GM21786 (cell line): ENCODE data around the gene SMIM35.

ENCODE experiments used
- ATAC-seq: cut with Tn5 transposase; IDR thresholded peaks from one replicate; pipeline ENCODE4 v1.9.1; 2021; ENCODE audit not compliant: unreplicated experiment

SMIM35 gene

GRCh38 chr11:118111019-118111743, 24.4 kb upstream of the SMIM35 start:
- ATAC-seq = no peak

GRCh38 chr11:118109231-118109630, 22.5 kb upstream of the SMIM35 start:
- no peak for ATAC-seq

- no peak for ATAC-seq
These were observed 21.8 kb upstream of the SMIM35 start for GRCh38 chr11:118108513-118108912.

- no peak for ATAC-seq
These were observed 20.1 kb upstream of the SMIM35 start for GRCh38 chr11:118106789-118107335.

GRCh38 chr11:118105657-118106305, 19.0 kb upstream of the SMIM35 start:
- no peak for ATAC-seq

GRCh38 chr11:118104491-118104890, 17.7 kb upstream of the SMIM35 start:
- ATAC-seq = no peak

GRCh38 chr11:118102721-118103261, 16.0 kb upstream of the SMIM35 start:
- no peak for ATAC-seq

GRCh38 chr11:118100691-118101232, 14.0 kb upstream of the SMIM35 start:
- ATAC-seq = no peak

GRCh38 chr11:118099838-118100556, 13.2 kb upstream of the SMIM35 start:
- ATAC-seq = no peak

- no peak for ATAC-seq
These were observed 12.5 kb upstream of the SMIM35 start for GRCh38 chr11:118098996-118099837.

- ATAC-seq = no peak
These were observed 9.2 kb upstream of the SMIM35 start for GRCh38 chr11:118095967-118096367.

GRCh38 chr11:118095493-118095892, 8.7 kb upstream of the SMIM35 start:
- ATAC-seq = no peak

- no peak for ATAC-seq
These were observed 6.3 kb upstream of the SMIM35 start for GRCh38 chr11:118092907-118093571.

GRCh38 chr11:118091690-118092089, 4.9 kb upstream of the SMIM35 start:
- ATAC-seq = no peak

- ATAC-seq = no peak
These were observed 3.9 kb upstream of the SMIM35 start for GRCh38 chr11:118090545-118091162.

- no peak for ATAC-seq
These were observed 1.8 kb upstream of the SMIM35 start for GRCh38 chr11:118088531-118088930.

- no peak for ATAC-seq
These were observed 1.2 kb upstream of the SMIM35 start for GRCh38 chr11:118087931-118088330.

- no peak for ATAC-seq
These were observed 2.1 kb downstream of the SMIM35 start for GRCh38 chr11:118084656-118085055.

GRCh38 chr11:118084247-118084646, 2.5 kb downstream of the SMIM35 start:
- no peak for ATAC-seq
